GM19452 (cell line): ENCODE measurements around the gene FAM114A1.
"Not testable (repeated sequence)": the region's sequence is repeated elsewhere in the genome, so short reads cannot be mapped to it uniquely, and the experiment has no call there.

Experiments used
- ATAC-seq: cut with Tn5 transposase; IDR thresholded peaks from one replicate; pipeline ENCODE4 v1.9.1; 2021; ENCODE audit not compliant: unreplicated experiment

The FAM114A1 gene

DNA sequence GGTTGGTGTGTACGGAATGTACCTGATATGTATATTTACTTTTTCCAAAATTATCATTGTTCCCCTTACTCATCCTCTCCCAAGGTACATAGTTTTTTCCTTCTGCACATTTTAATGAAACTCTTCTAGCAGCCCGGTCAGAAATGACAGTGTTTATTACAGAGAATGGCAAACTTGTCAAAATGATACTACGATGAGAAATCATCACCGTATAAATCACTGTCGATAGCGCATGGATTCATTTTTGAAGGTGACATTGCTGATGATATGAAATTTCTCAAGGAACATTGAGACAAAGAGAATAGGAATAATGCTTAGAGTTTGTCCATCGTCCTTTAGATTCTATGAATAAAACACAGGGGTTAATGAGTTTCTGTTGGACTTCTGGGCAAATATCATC lies 30.6 kb downstream of the FAM114A1 start:
- no peak for ATAC-seq

DNA sequence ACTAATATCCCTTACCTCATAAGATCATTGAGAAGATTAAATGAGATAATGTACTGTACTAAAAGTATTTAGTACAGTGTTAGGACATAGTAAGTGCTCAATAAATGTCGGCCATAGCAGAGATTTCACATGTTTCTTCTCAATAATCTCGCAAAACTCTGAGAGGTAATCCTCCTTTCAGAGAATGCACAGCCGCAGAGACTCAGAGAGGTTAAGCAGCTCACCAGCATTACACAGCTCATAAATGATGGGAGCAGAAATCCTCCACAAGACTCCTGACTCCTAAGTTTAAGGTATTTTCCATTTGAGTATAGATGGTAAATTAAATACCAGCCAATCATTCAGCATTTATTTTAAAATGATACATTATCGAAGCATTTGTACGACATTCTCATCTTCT lies 34.6 kb downstream of the FAM114A1 start:
- ATAC-seq = no peak

DNA sequence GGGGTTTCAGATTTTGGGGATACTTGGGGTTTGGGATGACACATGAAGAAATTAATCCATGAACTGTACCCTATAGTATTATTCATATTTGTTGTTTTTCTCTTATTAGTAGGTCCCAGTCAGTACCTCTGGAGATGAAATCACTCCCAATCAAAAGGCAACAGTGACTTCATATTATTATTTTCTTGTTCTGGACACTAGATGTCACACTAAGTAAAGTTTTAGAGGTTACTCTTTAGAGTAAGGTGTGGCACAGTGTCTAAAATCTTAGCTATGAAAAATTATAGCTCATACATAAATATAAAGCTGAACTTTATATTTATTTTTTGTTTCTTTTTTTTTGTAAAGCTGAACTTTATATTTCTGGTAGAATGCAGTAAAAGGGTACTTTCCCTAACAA lies 35.1 kb downstream of the FAM114A1 start:
- no peak for ATAC-seq

DNA sequence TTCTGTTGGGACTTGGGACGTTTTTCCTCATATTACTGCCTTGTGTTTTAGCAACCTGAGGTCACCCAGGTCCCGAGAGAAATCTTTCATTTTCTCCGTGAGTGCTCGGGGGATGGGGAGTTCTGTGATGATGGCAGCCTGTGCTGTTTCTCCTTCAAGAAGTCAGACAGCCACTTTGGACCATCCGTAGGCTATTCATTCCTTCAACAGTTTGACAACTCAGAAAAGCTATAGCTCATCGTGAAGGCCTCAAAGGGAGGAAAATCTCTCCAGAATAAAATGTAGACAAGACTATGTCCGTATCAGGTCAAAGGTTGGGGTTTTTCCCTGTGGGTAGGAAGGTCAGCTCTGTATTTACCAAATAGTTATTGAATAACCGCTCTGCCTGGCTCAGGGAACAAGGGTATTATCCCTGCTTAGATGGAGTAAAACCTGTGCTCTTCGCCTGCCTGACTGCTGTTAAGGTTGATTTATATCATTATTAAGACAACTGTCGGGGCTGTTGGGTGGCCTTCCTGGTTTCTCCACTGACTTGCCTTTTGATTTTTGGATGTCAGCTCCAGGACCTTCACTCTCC lies 36.6 kb downstream of the FAM114A1 start:
- no peak for ATAC-seq

DNA sequence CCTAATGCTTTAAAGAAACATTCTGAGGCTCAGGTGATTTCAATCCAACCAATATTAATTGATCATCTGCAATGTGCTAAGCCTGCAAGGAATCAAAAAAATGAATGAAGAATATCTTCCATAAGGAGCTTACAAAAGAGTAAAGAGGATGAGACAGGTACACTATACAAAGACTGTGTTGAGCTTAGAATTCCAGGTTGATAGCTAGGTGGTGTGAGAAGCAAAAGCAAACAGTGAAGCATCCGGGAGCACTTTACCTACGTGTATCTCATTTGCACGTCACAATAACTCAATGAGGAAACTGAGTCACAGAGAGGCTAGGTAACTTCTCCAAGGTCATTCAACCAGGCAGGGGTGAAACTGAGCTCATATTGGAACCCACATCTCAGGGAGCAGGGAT lies 37.1 kb downstream of the FAM114A1 start:
- ATAC-seq = no peak

DNA sequence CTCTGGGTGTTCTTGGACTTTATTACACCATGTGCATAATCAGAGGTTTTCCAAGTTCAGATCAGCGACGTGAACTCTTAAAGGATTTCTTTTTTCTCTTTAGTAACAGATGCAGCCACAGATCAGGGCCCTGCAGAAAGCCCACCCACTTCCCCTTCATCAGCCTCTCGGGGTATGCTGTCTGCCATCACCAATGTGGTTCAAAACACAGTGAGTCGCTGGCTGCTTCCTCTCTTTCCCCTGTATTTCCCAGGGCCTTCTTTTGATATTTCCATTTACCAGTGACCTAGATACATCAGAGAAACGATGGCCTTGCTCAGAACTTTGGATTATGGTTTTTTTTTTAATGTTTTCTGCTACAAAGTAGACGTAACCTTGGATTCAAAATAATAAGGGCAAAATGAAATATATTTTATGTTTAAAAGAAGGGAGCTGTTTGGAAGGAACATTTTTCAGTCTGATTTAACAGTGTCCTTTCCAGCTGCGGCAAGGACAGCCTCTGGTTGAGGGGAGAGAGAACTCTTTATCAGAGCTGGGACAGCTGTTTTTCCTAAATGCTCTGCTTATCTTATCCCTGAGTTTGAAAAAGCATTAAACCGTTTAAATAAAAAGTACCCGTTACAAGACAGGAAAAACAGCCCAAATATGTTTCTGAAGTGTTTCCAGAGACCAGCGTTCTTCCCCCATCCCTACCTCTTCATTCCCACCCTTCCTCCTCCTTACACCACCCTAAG lies 38.2 kb downstream of the FAM114A1 start:
- ATAC-seq = no peak

DNA sequence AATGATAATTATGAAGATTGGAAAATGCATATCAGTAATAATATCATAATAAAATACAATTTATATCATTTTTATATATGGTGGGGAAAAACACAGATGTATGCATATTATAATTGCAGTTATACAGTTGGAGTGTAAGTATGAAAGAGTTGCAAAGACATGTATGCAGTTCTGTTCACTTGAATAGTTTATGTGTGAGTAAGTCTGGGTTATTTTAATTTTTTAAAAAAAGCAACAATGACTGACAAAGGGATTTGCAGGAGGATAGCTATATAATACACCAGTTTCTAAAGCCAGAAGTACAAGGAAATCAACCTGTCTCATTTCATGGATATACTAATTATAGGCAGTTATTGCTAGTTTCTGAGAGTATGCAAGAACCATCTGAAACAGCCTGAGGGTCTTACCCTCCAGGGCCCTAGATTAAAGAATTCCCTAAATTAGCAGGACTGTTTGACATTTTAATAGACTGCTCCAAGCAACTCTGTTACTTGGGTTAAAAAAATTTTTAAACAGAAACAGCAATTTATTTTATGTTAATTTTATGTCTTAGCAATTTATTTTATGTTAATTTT lies 40.2 kb downstream of the FAM114A1 start:
- ATAC-seq = no peak

DNA sequence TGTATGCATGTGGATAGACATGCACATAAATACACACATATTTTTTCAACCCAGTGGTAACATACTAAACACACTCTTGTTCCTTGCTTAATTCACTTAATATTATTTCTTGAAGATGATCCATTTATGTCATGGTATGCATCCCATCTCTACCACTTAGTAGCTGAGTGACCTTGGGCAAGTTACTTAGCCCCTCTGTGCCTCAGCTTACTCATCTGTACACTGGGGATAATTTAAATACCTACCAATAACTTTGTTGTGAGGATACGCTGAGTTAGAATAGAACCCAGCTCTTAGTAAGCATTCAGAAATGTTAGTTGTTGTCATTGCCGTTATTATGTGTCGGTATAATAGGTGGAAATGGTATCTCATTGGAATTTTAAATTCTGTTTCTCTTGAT lies 41.4 kb downstream of the FAM114A1 start:
- ATAC-seq = no peak

DNA sequence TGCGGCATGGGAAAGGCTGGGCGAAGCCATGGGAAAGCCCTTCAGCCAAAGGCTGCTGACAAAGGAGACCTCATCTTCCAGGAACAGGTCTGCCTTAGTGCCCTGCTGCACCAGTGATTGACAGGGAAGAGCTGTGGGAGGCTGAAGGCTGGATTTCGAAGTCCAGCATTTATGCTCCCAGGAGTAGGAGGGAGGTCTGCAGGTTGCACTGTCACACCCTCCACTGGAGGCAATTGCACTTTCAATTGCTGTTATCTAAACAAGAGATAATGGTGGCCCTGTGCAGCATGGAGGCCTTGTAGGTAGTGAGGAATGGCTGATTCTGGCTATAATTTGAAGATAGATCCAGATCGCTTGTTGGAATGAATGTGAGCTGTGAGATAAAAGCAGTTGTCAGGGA lies 43.7 kb downstream of the FAM114A1 start:
- ATAC-seq = no peak

DNA sequence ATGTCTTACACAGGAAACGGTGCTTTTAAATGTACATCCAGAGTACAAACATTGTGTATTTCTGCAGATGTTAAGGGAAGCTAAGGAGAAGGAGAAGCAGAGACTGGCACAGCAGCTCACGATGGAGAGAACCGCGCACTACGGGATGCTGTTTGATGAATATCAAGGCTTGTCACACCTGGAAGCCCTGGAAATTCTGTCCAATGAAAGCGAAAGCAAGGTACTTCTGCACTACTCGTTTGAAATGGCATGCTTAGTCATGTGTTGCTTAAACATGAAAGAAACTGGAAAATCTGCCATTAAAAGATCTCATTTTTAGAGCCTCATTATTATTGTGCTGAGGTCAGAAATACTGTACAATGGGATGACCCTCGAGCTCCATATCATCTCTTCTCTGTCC lies 47.2 kb downstream of the FAM114A1 start:
- no peak for ATAC-seq

DNA sequence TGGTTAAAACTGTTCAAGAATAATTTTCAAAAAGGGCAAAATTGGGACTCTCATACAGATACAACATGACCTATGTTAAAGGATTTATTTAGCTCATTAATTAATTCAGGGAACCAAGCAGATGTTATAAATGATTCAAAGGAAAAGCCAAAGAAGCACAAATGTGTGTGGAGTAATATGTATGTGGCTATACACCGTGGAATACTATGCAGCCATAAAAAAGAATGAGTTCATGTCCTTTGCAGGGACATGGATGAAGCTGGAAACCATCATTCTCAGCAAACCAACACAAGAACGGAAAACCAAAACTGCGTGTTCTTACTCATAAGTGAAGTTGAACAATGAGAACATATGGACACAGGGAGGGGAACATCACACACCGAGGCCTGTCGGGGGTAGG lies 48.7 kb downstream of the FAM114A1 start:
- ATAC-seq = not testable (repeated sequence)

DNA sequence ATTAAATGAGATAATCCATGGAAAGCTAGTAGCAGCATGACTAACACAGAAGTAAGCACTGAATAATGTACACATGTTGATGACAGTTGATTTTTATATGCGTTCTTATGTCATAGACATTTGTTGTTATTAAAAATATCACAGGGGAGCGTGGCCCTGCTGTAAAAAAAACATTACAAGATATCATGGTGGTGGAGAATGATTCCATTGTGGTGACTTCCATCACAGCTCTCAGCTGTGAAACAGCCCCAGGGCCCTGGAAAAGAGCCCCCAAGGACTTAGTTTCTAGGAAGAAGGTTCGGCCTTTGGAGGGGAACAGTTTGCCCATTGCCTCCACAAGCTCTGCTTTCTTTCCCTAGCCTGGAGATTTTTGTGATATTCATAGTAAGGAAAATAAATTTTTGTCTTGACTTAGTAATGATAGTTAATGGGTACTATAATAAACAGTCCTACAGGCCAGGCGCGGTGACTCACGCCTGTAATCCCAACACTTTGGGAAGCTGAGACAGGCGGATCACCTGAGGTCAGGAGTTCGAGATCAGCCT lies 49.9 kb downstream of the FAM114A1 start:
- no peak for ATAC-seq

DNA sequence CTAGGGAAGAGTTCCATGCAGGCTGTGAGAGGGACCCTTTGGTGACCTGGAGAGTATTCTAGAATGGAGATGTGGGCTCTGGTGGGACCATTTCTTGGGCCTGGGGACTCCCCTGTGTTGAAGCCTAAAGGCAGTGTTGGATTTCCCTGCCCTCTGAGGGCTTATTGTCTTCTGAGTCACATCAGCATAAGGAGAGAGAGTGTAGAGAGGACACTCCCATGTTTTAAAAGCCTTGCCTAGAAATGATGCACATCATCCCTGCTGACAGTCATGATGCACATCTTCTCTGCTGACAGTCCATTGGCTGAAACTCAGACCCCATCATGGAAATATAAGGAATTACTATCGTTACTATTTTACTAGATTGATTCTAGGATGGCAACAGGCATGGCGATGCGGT lies 51.9 kb downstream of the FAM114A1 start:
- ATAC-seq = no peak

DNA sequence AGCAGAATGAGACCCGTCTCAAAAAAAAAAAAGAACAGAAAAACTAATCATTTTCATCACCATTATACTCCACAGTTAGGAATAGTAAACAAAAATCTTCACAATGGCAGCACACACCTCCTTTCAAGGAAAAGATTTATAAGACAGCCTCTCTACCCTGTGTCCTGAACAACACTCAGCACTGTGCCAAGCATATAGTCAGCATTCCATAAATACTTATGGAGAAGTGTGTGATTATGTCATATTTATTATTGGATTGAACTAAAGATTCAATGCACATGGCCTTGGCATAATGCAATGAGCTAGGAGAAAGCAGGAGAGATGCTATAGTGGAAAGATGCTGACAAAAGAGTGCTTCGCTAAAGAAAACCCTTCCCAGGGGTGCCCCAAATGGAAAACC lies 52.6 kb downstream of the FAM114A1 start:
- no peak for ATAC-seq

DNA sequence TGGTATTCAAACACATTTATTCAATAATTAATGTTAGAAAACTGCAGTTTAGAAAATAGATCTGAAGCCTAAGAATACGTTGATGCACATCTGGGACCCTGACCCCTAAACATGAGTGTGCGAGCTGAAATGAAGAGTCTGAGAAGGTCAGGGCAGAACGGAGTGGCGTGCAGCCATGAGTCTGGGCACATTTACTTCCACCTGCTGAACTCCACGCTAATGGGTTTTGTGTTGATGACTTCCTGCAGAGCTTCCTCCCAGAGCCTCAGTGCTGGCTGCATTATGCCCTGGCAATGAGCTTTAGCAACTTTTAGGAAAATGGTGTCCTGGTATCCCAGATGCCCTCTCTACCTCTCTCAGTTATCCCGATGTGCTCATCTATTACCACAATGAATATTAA lies 53.1 kb downstream of the FAM114A1 start:
- no peak for ATAC-seq

DNA sequence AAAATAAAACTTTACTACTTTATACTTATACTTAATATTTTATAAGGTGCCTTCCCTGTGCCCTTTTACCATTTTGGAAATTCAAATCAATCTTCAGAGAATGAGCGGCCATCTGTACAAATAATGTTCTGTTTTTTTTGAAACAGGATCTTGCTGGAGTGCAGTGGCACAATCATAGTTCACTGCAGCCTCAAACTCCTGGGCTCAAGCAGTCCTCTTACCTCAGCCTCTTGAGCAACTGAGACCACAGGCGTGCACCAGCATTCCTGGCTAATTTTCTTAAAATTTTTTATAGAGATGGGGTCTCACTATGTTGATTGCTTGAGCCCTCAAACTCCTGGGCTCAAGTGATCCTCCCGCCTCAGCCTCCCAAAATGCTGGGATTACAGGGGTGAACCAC lies 53.5 kb downstream of the FAM114A1 start:
- ATAC-seq = no peak

DNA sequence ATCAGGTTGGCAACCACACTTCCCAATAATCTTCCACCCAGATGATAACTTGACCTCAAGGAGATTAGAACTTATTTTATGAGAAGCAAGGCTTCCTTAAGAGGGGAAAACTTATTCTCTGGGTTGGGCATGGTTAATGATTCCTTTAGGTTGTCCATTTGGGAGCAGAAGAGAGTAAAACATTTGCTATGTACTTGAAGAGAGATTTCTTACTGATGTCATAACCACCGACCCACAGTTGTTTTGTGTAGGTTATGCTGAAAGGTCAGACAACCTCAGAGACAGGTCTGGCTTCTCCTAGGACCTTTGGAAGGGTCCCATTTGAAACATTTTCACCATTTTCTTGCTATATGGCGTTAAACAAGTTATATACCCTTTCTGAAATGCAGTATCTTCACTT lies 56.1 kb downstream of the FAM114A1 start:
- no peak for ATAC-seq

DNA sequence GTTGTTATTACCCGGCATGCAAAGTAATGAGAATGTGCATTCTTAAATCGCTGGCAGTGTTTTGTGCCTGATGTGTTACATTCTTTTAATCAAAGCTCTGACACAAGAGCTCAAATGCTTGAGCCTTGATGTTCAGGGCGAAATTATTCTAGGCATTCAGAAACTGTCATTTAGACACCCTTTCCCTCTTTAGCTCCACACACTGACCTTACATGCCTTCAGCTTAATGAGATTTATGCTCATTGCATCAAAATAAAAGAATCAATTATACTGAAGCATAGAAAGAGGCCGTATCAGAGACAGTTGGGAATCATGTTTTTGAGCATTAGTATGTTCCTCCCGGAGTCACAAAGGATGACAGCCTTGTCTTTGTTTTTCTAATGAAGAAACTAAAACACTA lies 56.7 kb downstream of the FAM114A1 start:
- ATAC-seq = no peak

DNA sequence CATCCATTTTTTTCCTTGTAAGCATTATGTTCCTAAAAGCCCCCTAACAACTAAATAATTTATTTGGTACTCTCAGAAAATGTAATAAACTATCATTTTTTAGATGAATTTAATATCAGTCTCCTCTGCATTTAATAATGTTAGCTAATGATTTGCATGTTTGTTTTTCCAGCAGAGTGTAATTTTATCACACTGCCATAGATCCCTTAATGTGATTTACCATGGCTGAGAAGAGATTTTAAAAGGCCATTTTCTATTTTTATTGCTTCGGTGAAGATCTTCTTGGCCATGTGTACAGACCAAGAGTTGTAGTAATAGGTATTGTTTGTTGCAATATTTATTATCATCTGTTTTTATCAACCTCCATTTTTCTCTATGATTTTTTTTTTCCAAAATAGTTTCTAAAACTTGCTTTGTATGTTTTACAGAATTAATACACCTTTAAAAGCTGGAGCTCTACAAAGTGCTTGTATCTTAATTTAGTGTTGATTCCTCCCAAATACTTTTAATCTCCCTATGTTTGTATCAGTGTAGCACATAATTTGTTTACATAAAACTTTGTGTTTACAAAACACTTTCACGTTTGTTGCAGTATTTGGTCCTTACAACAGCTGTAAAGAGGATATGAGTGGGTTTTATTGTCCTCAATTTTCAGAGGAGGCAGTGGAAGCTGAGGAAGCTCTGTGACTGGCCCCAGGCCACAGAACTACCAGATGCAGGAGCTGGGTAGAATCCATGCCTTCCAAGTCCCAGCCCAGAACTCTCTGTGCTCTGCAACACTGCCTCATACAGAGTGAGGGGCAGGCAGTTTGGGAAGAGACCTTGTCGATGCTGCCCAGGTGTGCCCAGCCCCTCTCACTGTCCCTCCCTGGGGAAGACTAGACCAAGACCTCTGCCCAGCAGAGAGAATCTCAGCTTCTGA lies 58.1 kb downstream of the FAM114A1 start:
- no peak for ATAC-seq

DNA sequence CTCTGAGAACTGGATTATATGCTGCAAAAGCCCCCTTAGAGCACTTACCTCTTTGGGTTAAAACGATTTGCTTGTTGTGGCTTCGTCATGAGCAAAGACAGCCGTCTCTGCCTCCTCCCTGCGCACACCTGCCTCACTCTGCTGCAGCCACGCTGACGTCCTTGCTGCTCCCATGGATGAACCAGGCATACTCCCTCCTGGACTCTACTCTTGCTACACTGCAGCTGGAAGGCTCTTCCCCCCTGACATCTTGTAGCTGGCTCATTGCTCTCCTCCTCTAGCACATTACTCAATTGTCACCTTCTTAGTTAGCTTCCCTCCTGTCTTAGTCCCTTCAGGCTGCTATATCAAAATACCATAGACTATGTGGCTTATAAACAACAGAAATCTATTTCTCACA lies 59.3 kb downstream of the FAM114A1 start:
- ATAC-seq = no peak

DNA sequence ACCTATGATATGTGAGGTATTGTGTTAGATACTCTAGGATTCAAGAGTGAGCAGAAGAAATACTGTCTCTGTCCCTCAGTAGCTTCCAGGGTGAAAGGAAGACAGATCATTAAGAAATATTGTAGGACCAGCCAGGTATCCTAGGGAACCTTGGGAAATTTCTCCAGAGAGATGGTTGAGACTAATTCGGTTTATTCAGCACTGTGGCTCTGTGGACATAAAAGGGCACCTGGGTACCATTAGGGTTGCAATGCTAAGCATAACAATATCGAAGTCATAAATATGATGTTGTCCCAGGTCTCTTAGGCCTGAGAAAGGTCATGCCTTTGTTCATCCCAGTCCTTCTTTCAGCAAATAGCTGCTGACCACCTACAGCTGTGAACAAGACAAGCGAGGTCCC lies 61.0 kb downstream of the FAM114A1 start:
- no peak for ATAC-seq
